Mucosa of descending colon (tissue), 3 donors: ENCODE measurements around the gene PDE4B. TPM values are rescaled to one million over a fixed set of nuclear protein-coding genes. Genes with fewer than 3 reads are reported as not detected.

Experiments used
- ATAC-seq: fragments of 200-7000 bp; cut with Tn5 transposase; one replicate; pipeline ENCODE4 v1.9.1; 2020; ENCODE audit warnings: mild to moderate bottlenecking, moderate library complexity
- DNase-seq, 3 donors: peaks; one replicate each; pipeline ENCODE4 v3.0.0-alpha.2; 2020
- H3K36me3 ChIP-seq: fragments of 200-600 bp; one replicate; pipeline ENCODE4 v1.8.0; 2021; ENCODE audit warnings: low read depth, mild to moderate bottlenecking
- H3K4me1 ChIP-seq: fragments of 200-600 bp; one replicate; pipeline ENCODE4 v1.8.0; 2021; ENCODE audit warnings: low read depth, mild to moderate bottlenecking
- H3K4me3 ChIP-seq: fragments of 200-600 bp; one replicate; pipeline ENCODE4 v1.8.0; 2021; ENCODE audit warnings: mild to moderate bottlenecking
- H3K9me3 ChIP-seq: fragments of 200-600 bp; one replicate; pipeline ENCODE4 v1.8.0; 2021; ENCODE audit warnings: mild to moderate bottlenecking
- CTCF ChIP-seq: fragments of 200-600 bp; IDR thresholded peaks from one replicate; pipeline ENCODE4 v1.8.0; 2022; ENCODE audit warnings: antibody characterized with exemption, mild to moderate bottlenecking
- intact Hi-C, 2 donors: fragments of 100-400 bp; cut with DNase I in 1 of 2; cut with micrococcal nuclease in 1 of 2; formaldehyde crosslinking; loops; one replicate each; pipeline versions ENCODE4 v1.11.0 to v1.11.1; 2022; cut with DNase I, micrococcal nuclease
- total RNA-seq, 3 donors: library from RNA; stranded (reverse); fragmentation: NEBNext Ultra II Directional in 2 of 3; extraction: Animal tissue kit (Norgen Biotek cat#: 25700) in 2 of 3; gene quantifications; one replicate each; pipeline versions ENCODE4 v1.2.1 to v1.2.4, GENCODE V29; 2021 to 2023
- donor health status: DM: no; HTN: no; CAD: no; lungs with moderate emphysema.
- donor health status: DM: no; HTN: no; CAD: no.
- donor health status: DM: no; HTN: yes; CAD: no.

PDE4B gene
- total RNA-seq, 3 donors from 2014 or later, result 3.4 to 6.6 (median 4.9) TPM

DNA sequence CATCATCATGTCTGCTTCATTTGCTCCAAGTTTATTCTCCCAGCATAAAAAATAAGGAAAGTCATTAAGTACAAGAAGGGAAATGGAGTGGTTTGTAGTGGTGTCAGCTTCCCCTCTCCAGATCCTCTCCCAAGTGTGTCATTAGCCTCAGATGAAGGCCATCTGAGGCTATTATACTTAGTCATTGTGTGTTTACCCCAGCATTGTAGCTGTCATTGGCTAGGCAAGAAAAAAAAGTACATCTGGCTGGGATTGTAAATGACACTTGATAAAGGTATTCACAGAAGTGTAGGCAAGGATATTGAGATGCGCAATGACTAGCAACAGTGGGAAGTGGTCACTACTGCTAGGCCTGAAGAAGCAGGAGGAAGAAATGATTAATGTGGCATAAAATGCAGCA, 424.3 kb downstream of the PDE4B start:
- TF ChIP-seq CTCF, result no peak

GRCh38 chr1:66217561-66217960, 424.9 kb downstream of the PDE4B start:
- H3K4me1 ChIP-seq, result no peaks in the 10 kb centered on the region
- no peak for TF ChIP-seq CTCF
- ATAC-seq, result no peak
- H3K4me3 ChIP-seq, result no peak overlapping the region
- intact Hi-C loops, result no loop called here
- H3K9me3 ChIP-seq, result no peaks in the 10 kb centered on the region
- H3K36me3 ChIP-seq, result no peaks in the 10 kb centered on the region
- DNase-seq, result no peak

More for the DNA sequence above, 424.3 kb downstream of the PDE4B start:
- no peak for DNase-seq
- intact Hi-C loops, result no loop called here
- no peaks in the 10 kb centered on the region for H3K4me1 ChIP-seq
- H3K36me3 ChIP-seq, result no peaks in the 10 kb centered on the region
- H3K4me3 ChIP-seq, result no peak overlapping the region
- ATAC-seq, result no peak
- H3K9me3 ChIP-seq, result no peaks in the 10 kb centered on the region

DNA sequence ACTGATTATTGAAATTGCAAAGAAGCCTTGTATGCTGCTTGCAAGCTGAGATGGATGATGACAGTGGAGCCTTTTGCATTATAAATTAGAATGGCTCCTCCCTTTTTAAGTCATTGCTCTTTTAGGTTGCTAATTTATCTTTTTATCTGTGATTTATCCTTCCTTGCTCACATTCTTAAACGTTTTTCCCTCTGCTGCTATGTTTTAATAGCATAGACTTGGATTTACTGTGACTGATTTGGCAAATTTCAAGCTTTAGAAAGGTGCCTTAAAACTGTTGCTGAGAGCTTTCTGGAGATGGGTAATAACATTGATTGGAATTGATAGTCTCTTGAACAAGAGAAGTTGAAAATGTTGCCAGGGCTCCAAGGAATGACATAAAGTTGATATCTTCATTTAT, 427.8 kb downstream of the PDE4B start:
- ATAC-seq, result no peak
- intact Hi-C loops, result no loop called here
- DNase-seq, result no peak
- Histone ChIP-seq H3K9me3 (no peaks in the 10 kb centered on the region), H3K36me3 (no peaks in the 10 kb centered on the region), H3K4me3 (no peak overlapping the region), H3K4me1 (no peaks in the 10 kb centered on the region)
- TF ChIP-seq CTCF, result no peak

DNA sequence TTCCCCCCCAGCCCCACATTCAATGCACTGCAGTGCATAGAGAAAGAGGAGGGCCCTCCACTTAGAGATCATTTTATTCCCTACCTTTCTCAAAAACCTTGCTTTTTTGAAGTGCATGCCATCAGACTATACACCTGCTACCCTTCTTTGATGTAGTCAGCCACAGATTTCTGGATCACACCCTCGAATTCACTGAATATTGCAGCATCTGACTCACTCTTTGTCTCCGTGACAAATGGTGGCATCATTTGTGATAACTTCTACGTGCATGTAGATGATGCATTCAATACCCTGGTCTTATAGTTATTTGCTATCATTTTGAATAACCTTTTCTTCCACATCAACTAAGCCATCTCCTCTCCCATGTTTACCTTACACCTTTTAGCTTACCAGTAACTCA, 431.0 kb downstream of the PDE4B start:
- no peak for DNase-seq
- ATAC-seq, result no peak
- no peak for TF ChIP-seq CTCF
- no peak overlapping the region for H3K4me3 ChIP-seq
- intact Hi-C loops, result no loop called here
- no peaks in the 10 kb centered on the region for H3K9me3 ChIP-seq
- no peaks in the 10 kb centered on the region for H3K4me1 ChIP-seq
- no peaks in the 10 kb centered on the region for H3K36me3 ChIP-seq

DNA sequence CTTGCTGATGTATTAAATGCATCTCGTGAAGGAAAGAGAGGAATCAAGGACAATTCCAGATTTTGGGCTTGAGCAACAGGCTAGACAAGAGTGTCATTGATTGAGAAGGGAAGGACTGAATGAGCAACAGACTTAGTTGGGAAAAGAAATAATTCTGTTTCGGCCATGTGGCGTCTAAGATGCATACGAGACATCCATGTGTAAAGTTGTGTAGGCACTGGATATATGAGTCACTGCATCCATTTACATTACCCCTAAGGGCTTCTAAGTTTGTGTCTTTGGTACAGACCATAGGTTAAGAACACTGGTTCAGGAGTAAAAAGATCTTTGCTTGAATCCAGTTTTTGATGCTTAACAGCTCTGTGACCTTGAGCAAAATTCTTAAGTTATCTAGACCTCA, 434.3 kb downstream of the PDE4B start:
- intact Hi-C loops, result no loop called here
- Histone ChIP-seq H3K36me3 (no peaks in the 10 kb centered on the region), H3K4me1 (no peaks in the 10 kb centered on the region), H3K9me3 (no peaks in the 10 kb centered on the region), H3K4me3 (no peak overlapping the region)
- no peak for ATAC-seq
- no peak for TF ChIP-seq CTCF
- no peak for DNase-seq

DNA sequence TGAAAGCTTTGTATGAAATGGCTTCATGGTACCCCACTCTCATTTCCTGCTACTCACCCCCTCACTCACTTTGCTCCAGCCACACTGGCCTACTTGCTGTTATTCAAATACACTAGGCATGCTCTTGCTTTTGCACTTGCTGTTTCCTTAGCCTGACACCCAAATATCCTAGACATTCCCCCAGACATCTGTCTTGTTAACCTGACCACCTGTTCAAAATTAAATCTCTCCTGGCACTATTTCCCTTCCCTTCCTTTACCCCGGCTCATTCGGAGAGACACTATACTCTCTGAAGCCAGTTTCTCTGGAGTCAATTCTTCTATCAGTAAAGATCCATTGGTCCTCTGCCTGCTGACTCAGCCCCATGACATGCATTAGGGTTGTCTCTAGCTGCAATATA, 435.3 kb downstream of the PDE4B start:
- ATAC-seq, result no peak

More for the DNA sequence above, 435.3 kb downstream of the PDE4B start:
- no peak for TF ChIP-seq CTCF
- no peaks in the 10 kb centered on the region for H3K9me3 ChIP-seq
- H3K4me3 ChIP-seq, result no peak overlapping the region
- no peaks in the 10 kb centered on the region for H3K36me3 ChIP-seq
- DNase-seq, result no peak
- intact Hi-C loops, result no loop called here
- H3K4me1 ChIP-seq, result no peaks in the 10 kb centered on the region
